ENCODE results near the gene DMWD.
"Not testable (repeated sequence)": the region's sequence is repeated elsewhere in the genome, so short reads cannot be mapped to it uniquely, and the experiment has no call there.

Gene DMWD

DNA sequence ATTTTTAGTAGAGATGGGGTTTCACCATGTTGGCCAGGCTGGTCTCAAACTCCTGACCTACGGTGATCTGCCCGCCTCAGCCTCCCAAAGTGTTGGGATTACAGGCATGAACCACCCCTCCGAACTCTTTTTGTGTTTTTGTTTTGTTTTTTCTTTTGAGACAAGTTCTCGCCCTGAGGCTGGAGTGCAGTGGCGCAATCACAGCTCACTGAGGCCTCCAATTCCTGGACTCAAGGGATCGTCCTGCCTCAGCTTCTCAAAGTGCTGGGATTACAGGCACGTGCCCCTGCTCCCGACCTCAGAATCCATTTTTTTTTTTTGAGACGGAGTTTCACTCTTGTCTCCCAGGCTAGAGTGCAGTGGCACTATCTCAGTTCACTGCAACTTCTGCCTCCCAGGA, 35.0 kb downstream of the DMWD start:
- in situ Hi-C loops (cut with HindIII; ENCODE audit: low sequenced_read_pairs), result no loop called here
- TF ChIP-seq CTCF (IDR thresholded peaks at IDR 0.05; ENCODE audit: low read depth, low read length, missing control alignments), result no peak
- no peak overlapping the region for H3K4me3 ChIP-seq (ENCODE audit: low read depth, low read length)
- no peak for DNase-seq (ENCODE audit: low read depth)

- no peak for DNase-seq (ENCODE audit: low read depth)
- H3K4me3 ChIP-seq (ENCODE audit: low read depth, low read length), result no peak overlapping the region
- TF ChIP-seq CTCF (IDR thresholded peaks at IDR 0.05; ENCODE audit: low read depth, low read length, missing control alignments), result no peak
- in situ Hi-C loops (cut with HindIII; ENCODE audit: low sequenced_read_pairs), result no loop called here
These were observed 38.3 kb downstream of the DMWD start for GRCh38 chr19:45754323-45754722.

DNA sequence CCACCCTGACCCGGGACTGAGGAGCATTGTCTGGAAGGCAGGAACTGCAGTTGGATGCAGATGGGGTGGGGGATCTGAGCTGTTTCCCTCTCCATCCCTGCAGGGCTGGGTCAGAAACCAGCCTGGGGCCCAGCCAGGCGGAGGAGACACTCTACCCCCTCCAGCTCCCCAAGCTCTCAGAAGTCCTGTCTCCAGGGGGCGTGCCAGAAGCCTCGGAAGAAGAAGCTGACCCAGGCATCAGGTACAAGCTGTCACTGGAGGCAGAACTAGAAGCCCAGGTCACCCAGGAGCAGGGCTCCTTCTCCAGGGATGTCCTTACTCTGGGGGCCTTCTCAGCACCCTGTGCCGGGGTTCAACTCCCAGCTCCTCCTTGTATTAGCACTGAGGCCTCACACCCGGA, 39.1 kb downstream of the DMWD start:
- no peak for TF ChIP-seq CTCF (IDR thresholded peaks at IDR 0.05; ENCODE audit: low read depth, low read length, missing control alignments)
- no peak overlapping the region for H3K4me3 ChIP-seq (ENCODE audit: low read depth, low read length)
- in situ Hi-C loops (cut with HindIII; ENCODE audit: low sequenced_read_pairs), result no loop called here
- no peak for DNase-seq (ENCODE audit: low read depth)

GRCh38 chr19:45752639-45753038, 40.0 kb downstream of the DMWD start:
- no peak for TF ChIP-seq CTCF (IDR thresholded peaks at IDR 0.05; ENCODE audit: low read depth, low read length, missing control alignments)
- DNase-seq (ENCODE audit: low read depth), result no peak
- in situ Hi-C loops (cut with HindIII; ENCODE audit: low sequenced_read_pairs), result no loop called here
- no peak overlapping the region for H3K4me3 ChIP-seq (ENCODE audit: low read depth, low read length)

DNA sequence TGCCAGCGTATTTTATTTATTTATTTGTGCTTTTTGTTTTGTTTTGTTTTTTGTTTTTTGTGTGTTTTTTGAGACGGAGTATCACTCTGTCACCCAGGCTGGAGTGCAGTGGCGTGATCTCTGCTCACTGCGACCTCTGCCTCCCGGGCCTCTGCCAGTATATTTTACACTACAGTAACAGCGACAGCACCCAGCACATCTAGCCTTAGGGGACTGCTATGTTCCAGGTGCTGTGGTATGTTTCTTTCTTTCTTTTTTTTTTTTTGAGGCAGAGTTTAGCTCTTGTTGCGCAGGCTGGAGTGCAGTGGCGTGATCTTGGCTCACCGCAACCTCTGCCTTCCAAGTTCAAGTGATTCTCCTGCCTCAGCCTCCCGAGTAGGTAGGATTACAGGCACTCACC, 41.2 kb downstream of the DMWD start:
- DNase-seq (ENCODE audit: low read depth); H3K4me3 ChIP-seq (ENCODE audit: low read depth, low read length); in situ Hi-C loops (cut with HindIII; ENCODE audit: low sequenced_read_pairs): not testable (repeated sequence)

DNA sequence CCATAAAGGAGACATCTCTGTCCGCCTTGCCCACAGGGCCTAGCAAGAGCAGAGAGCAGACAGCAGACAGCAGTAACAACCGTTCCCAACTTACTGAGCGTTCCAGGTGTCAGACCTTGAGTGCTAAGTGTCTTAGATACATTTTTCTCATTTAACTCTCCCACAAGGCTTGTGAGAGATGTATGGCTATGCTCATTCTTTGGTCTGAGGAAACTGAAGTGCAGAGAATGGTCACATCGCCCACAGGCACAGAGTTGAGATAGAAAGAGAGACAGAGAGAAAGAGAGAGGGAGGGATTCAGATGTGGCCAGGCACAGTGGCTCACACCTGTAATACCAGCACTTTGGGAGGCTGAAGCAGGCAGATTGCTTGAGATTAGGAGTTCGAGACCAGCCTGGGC, 45.1 kb downstream of the DMWD start:
- DNase-seq (ENCODE audit: low read depth), result no peak
- no peak for TF ChIP-seq CTCF (IDR thresholded peaks at IDR 0.05; ENCODE audit: low read depth, low read length, missing control alignments)
- in situ Hi-C loops (cut with HindIII; ENCODE audit: low sequenced_read_pairs), result no loop called here
- H3K4me3 ChIP-seq (ENCODE audit: low read depth, low read length), result no peak overlapping the region

GRCh38 chr19:45746866-45747265, 45.8 kb downstream of the DMWD start:
- no peak overlapping the region for H3K4me3 ChIP-seq (ENCODE audit: low read depth, low read length)
- no peak for DNase-seq (ENCODE audit: low read depth)
- TF ChIP-seq CTCF (IDR thresholded peaks at IDR 0.05; ENCODE audit: low read depth, low read length, missing control alignments), result no peak
- in situ Hi-C loops (cut with HindIII; ENCODE audit: low sequenced_read_pairs), result no loop called here
